WTC11 (cell line): ENCODE measurements around the gene NFKB1. TPM values are rescaled to one million over a fixed set of nuclear protein-coding genes. Genes with fewer than 3 reads are reported as not detected.

Experiments used
- ATAC-seq: fragments of 200-7000 bp; cut with Tn5 transposase; 2 replicates; pipeline ENCODE4 v1.10.0; 2021; ENCODE audit warnings: mild to moderate bottlenecking, moderate library complexity
- CTCF ChIA-PET: fragments of 300-600 bp; sonication (Branson Sonifier 250); formaldehyde crosslinking; loops from one replicate; lab custom pipeline; 2021; ENCODE audit warnings: antibody characterized with exemption; lab: Charles Lee
- POLR2A ChIA-PET: fragments of 350-600 bp; sonication (Branson Sonifier 250); formaldehyde crosslinking; loops from one replicate; lab custom pipeline; 2021; ENCODE audit warnings: antibody characterized with exemption; lab: Charles Lee
- DNase-seq: peaks from one replicate; pipeline ENCODE4 v3.0.0; 2021; ENCODE audit warnings: low spot score
- H3K27ac Mint-ChIP-seq: 2 replicates; pipeline ENCODE4 v1.8.0; 2021; ENCODE audit warnings: mixed read lengths
- H3K27me3 Mint-ChIP-seq: 2 replicates; pipeline ENCODE4 v1.8.0; 2021; ENCODE audit warnings: low read depth, mild to moderate bottlenecking, moderate library complexity, mixed read lengths
- H3K36me3 Mint-ChIP-seq: 2 replicates; pipeline ENCODE4 v1.8.0; 2021; ENCODE audit warnings: mixed read lengths
- H3K4me1 Mint-ChIP-seq: 2 replicates; pipeline ENCODE4 v1.8.0; 2022; ENCODE audit warnings: mixed read lengths
- H3K4me3 Mint-ChIP-seq: 2 replicates; pipeline ENCODE4 v1.8.0; 2021; ENCODE audit warnings: mild to moderate bottlenecking, moderate library complexity, mixed read lengths
- H3K9me3 Mint-ChIP-seq: 2 replicates; pipeline ENCODE4 v1.8.0; 2021; ENCODE audit warnings: mixed read lengths
- GTF2I ChIP-seq: fragments of 250-450 bp; sonication (Bioruptor Pico); conservative IDR thresholded peaks from 2 replicates; pipeline ENCODE4 v1.4.0; 2021; ENCODE audit warnings: mild to moderate bottlenecking
- HMGA2 ChIP-seq: fragments of 250-450 bp; sonication (Bioruptor Pico); IDR thresholded peaks from 2 replicates; pipeline ENCODE4 v1.4.0; 2021; ENCODE audit warnings: mild to moderate bottlenecking, moderate library complexity
- KAT7 ChIP-seq: sonication (generic); formaldehyde crosslinking; IDR thresholded peaks from 2 replicates; pipeline ENCODE4 v1.8.1; 2023; ENCODE audit warnings: missing genetic modification reagents, mild to moderate bottlenecking, borderline replicate concordance
- MLX ChIP-seq: sonication (generic); formaldehyde crosslinking; IDR thresholded peaks from 2 replicates; pipeline ENCODE4 v1.8.1; 2023; ENCODE audit warnings: mild to moderate bottlenecking, missing genetic modification reagents, moderate library complexity
- NR2C2 ChIP-seq: sonication (generic); formaldehyde crosslinking; IDR thresholded peaks from 2 replicates; pipeline ENCODE4 v1.8.0; 2022; ENCODE audit warnings: mild to moderate bottlenecking, missing genetic modification reagents
- PREB ChIP-seq: sonication (generic); formaldehyde crosslinking; IDR thresholded peaks from 2 replicates; pipeline ENCODE4 v1.8.1; 2022; ENCODE audit warnings: mild to moderate bottlenecking, missing genetic modification reagents, moderate library complexity, borderline replicate concordance
- PRRX2 ChIP-seq: fragments of 250-450 bp; sonication (Bioruptor Pico); IDR thresholded peaks from 2 replicates; pipeline ENCODE4 v1.8.0; 2021; ENCODE audit warnings: mild to moderate bottlenecking
- ZNF317 ChIP-seq: sonication (generic); formaldehyde crosslinking; IDR thresholded peaks from 2 replicates; pipeline ENCODE4 v1.8.1; 2023; ENCODE audit warnings: low read depth, mild to moderate bottlenecking, moderate library complexity, missing genetic modification reagents, borderline replicate concordance
- ZNF423 ChIP-seq: fragments of 250-450 bp; sonication (Bioruptor Pico); IDR thresholded peaks from 2 replicates; pipeline ENCODE4 v2.1.2; 2022; ENCODE audit warnings: mild to moderate bottlenecking, moderate library complexity
- total RNA-seq: library from RNA; stranded (reverse); gene quantifications from 3 replicates; pipeline ENCODE4 v1.2.3, GENCODE V29; 2021
- TF ChIP-seq, protein P1 (sequence below): fragments of 250-450 bp; sonication (Bioruptor Pico); IDR thresholded peaks from 2 replicates; pipeline ENCODE4 v1.9.0; 2021; ENCODE audit warnings: mild to moderate bottlenecking, borderline replicate concordance
- TF ChIP-seq, protein P2 (sequence below): sonication (generic); formaldehyde crosslinking; conservative IDR thresholded peaks from 2 replicates; pipeline ENCODE4 v1.8.1; 2023; ENCODE audit warnings: mild to moderate bottlenecking, low read depth, missing genetic modification reagents, moderate library complexity
- TF ChIP-seq, protein P3 (sequence below): sonication (generic); formaldehyde crosslinking; IDR thresholded peaks from 2 replicates; pipeline ENCODE4 v1.8.0; 2023; ENCODE audit warnings: missing genetic modification reagents, mild to moderate bottlenecking, borderline replicate concordance

The NFKB1 gene
- total RNA-seq, 1 experiment from 2014 or later, result 5.6 TPM

DNA sequence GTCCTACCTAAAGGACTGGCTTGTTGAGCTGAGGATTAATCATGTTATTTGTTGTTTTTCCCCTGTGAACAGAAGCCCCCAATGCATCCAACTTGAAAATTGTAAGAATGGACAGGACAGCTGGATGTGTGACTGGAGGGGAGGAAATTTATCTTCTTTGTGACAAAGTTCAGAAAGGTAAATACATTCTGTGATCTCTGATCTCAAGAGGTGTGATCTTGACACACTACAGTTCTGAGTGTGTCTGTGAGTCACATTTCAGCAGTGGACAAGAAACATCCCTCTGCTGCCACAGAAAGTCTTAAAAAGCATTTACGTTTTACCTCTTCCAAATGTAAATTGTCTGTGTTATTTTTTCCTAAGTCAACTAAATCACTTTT, 79.3 kb downstream of the NFKB1 start:
- no peak for TF ChIP-seq ZNF423 (CRISPR knock-in tag)
- no peak for TF ChIP-seq PREB (CRISPR knock-in tag)
- POLR2A ChIA-PET, result no interaction called here
- DNase-seq (no peak), ATAC-seq (no peak)
- Mint-ChIP-seq H3K27ac (no peak overlapping the region; the same call in 1 of the 2 replicates), H3K4me3 (no peak overlapping the region), H3K9me3 (no peaks in the 10 kb centered on the region), H3K36me3 (no peaks in the 10 kb centered on the region), H3K4me1 (peaks cover 15% of the 10 kb centered on the region), H3K27me3 (no peaks in the 10 kb centered on the region)
- CTCF ChIA-PET, result interaction anchor here (1.0 to 3.0 kb wide), 5 partner anchors 36 to 520 kb away, joined by 3 to 31 read pairs (median 4); partner anchors contain the start of gene BDH2

- Mint-ChIP-seq H3K4me3 (no peak overlapping the region), H3K27ac (no peak overlapping the region), H3K4me1 (peaks cover under 1% of the 10 kb centered on the region; the same call in 1 of the 2 replicates), H3K9me3 (no peaks in the 10 kb centered on the region), H3K27me3 (no peaks in the 10 kb centered on the region), H3K36me3 (no peaks in the 10 kb centered on the region)
- ChIA-PET POLR2A (no interaction called here), CTCF (no interaction called here)
- ATAC-seq (no peak), DNase-seq (no peak)
- no peak for TF ChIP-seq KAT7 (CRISPR knock-in tag)
- TF ChIP-seq ZNF317 (CRISPR knock-in tag), result no peak
Observed at GRCh38 chr4:102584091-102584490, 82.9 kb downstream of the NFKB1 start.

DNA sequence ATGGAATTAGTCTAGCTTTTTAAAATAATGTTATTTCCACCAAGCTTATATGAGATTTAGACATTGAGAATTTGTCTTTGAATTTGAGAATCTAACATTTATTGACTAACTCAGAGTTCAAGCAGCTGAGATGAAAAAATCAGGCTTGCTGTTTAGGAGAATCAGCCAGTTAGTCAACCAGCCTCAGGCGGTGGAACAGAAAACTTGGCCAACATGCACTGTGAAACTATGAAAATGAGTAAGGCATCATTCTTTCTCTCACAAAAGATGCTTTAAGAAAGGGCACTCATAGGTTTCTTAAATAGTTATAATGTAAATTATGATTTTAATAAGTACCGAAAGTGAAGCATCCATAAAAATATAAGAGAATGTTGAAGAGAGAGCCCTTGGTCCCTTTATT, 84.2 kb downstream of the NFKB1 start:
- ATAC-seq (no peak), DNase-seq (no peak)
- CTCF ChIA-PET, result interaction anchor here (1.7 kb wide), 1 partner anchor 40 kb away, joined by 4 read pairs; no protein-coding TSS in a partner anchor
- Mint-ChIP-seq H3K4me3 (no peak overlapping the region), H3K27me3 (no peaks in the 10 kb centered on the region), H3K27ac (no peak overlapping the region), H3K4me1 (no peaks in the 10 kb centered on the region), H3K36me3 (no peaks in the 10 kb centered on the region), H3K9me3 (no peaks in the 10 kb centered on the region)
- POLR2A ChIA-PET, result no interaction called here
- TF ChIP-seq, protein P1, sequence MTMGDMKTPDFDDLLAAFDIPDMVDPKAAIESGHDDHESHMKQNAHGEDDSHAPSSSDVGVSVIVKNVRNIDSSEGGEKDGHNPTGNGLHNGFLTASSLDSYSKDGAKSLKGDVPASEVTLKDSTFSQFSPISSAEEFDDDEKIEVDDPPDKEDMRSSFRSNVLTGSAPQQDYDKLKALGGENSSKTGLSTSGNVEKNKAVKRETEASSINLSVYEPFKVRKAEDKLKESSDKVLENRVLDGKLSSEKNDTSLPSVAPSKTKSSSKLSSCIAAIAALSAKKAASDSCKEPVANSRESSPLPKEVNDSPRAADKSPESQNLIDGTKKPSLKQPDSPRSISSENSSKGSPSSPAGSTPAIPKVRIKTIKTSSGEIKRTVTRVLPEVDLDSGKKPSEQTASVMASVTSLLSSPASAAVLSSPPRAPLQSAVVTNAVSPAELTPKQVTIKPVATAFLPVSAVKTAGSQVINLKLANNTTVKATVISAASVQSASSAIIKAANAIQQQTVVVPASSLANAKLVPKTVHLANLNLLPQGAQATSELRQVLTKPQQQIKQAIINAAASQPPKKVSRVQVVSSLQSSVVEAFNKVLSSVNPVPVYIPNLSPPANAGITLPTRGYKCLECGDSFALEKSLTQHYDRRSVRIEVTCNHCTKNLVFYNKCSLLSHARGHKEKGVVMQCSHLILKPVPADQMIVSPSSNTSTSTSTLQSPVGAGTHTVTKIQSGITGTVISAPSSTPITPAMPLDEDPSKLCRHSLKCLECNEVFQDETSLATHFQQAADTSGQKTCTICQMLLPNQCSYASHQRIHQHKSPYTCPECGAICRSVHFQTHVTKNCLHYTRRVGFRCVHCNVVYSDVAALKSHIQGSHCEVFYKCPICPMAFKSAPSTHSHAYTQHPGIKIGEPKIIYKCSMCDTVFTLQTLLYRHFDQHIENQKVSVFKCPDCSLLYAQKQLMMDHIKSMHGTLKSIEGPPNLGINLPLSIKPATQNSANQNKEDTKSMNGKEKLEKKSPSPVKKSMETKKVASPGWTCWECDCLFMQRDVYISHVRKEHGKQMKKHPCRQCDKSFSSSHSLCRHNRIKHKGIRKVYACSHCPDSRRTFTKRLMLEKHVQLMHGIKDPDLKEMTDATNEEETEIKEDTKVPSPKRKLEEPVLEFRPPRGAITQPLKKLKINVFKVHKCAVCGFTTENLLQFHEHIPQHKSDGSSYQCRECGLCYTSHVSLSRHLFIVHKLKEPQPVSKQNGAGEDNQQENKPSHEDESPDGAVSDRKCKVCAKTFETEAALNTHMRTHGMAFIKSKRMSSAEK (CRISPR knock-in tag), result no peak

- H3K27ac Mint-ChIP-seq, result no peak overlapping the region
- POLR2A ChIA-PET, result no interaction called here
- ATAC-seq (no peak), DNase-seq (no peak)
- H3K27me3 Mint-ChIP-seq, result no peaks in the 10 kb centered on the region
- peaks cover 4% of the 10 kb centered on the region for H3K9me3 Mint-ChIP-seq
- CTCF ChIA-PET, result interaction anchor here (1.7 kb wide), 1 partner anchor 40 kb away, joined by 4 read pairs; no protein-coding TSS in a partner anchor
- TF ChIP-seq HMGA2 (CRISPR knock-in tag) (no peak), MLX (CRISPR knock-in tag) (no peak), NR2C2 (CRISPR knock-in tag) (no peak), GTF2I (CRISPR knock-in tag) (no peak), PRRX2 (no peak)
- TF ChIP-seq, protein P2, sequence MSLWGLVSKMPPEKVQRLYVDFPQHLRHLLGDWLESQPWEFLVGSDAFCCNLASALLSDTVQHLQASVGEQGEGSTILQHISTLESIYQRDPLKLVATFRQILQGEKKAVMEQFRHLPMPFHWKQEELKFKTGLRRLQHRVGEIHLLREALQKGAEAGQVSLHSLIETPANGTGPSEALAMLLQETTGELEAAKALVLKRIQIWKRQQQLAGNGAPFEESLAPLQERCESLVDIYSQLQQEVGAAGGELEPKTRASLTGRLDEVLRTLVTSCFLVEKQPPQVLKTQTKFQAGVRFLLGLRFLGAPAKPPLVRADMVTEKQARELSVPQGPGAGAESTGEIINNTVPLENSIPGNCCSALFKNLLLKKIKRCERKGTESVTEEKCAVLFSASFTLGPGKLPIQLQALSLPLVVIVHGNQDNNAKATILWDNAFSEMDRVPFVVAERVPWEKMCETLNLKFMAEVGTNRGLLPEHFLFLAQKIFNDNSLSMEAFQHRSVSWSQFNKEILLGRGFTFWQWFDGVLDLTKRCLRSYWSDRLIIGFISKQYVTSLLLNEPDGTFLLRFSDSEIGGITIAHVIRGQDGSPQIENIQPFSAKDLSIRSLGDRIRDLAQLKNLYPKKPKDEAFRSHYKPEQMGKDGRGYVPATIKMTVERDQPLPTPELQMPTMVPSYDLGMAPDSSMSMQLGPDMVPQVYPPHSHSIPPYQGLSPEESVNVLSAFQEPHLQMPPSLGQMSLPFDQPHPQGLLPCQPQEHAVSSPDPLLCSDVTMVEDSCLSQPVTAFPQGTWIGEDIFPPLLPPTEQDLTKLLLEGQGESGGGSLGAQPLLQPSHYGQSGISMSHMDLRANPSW (CRISPR knock-in tag), result no peak
- TF ChIP-seq, protein P3, sequence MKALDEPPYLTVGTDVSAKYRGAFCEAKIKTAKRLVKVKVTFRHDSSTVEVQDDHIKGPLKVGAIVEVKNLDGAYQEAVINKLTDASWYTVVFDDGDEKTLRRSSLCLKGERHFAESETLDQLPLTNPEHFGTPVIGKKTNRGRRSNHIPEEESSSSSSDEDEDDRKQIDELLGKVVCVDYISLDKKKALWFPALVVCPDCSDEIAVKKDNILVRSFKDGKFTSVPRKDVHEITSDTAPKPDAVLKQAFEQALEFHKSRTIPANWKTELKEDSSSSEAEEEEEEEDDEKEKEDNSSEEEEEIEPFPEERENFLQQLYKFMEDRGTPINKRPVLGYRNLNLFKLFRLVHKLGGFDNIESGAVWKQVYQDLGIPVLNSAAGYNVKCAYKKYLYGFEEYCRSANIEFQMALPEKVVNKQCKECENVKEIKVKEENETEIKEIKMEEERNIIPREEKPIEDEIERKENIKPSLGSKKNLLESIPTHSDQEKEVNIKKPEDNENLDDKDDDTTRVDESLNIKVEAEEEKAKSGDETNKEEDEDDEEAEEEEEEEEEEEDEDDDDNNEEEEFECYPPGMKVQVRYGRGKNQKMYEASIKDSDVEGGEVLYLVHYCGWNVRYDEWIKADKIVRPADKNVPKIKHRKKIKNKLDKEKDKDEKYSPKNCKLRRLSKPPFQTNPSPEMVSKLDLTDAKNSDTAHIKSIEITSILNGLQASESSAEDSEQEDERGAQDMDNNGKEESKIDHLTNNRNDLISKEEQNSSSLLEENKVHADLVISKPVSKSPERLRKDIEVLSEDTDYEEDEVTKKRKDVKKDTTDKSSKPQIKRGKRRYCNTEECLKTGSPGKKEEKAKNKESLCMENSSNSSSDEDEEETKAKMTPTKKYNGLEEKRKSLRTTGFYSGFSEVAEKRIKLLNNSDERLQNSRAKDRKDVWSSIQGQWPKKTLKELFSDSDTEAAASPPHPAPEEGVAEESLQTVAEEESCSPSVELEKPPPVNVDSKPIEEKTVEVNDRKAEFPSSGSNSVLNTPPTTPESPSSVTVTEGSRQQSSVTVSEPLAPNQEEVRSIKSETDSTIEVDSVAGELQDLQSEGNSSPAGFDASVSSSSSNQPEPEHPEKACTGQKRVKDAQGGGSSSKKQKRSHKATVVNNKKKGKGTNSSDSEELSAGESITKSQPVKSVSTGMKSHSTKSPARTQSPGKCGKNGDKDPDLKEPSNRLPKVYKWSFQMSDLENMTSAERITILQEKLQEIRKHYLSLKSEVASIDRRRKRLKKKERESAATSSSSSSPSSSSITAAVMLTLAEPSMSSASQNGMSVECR (CRISPR knock-in tag), result no peak
- peaks cover 3% of the 10 kb centered on the region; the same call in 1 of the 2 replicates for H3K36me3 Mint-ChIP-seq
- H3K4me3 Mint-ChIP-seq, result no peak overlapping the region
- no peaks in the 10 kb centered on the region for H3K4me1 Mint-ChIP-seq
Observed at GRCh38 chr4:102586002-102586643, 85.0 kb downstream of the NFKB1 start.
